NOMO-1 (cell line): Measurements from ENCODE around the gene YLPM1.

ENCODE experiments used
- DNase-seq, 2 experiments: peaks; one replicate each; lab custom pipeline; 2025; ENCODE audit not compliant: unreplicated experiment in 2 of 2; lab: John Stamatoyannopoulos, UW

YLPM1 gene

GRCh38 chr14:74792249-74793039, 29.3 kb downstream of the YLPM1 start:
- DNase-seq = no peak

- DNase-seq = no peak
Observed at GRCh38 chr14:74793506-74794155, 30.5 kb downstream of the YLPM1 start.

- no peak for DNase-seq
Observed at GRCh38 chr14:74794947-74795346, 31.8 kb downstream of the YLPM1 start.

GRCh38 chr14:74799765-74800164, 36.6 kb downstream of the YLPM1 start:
- DNase-seq = no peak

GRCh38 chr14:74800780-74801179, 37.7 kb downstream of the YLPM1 start:
- no peak for DNase-seq

GRCh38 chr14:74801396-74801795, 38.3 kb downstream of the YLPM1 start:
- DNase-seq = no peak

- DNase-seq = peak in 1 of 2 experiments; percentile 33
Observed at GRCh38 chr14:74804219-74804825, 41.2 kb downstream of the YLPM1 start.

- DNase-seq = no peak
Observed at GRCh38 chr14:74807853-74808545, 44.9 kb downstream of the YLPM1 start.

- no peak for DNase-seq
Observed at GRCh38 chr14:74816124-74816523, 53.0 kb downstream of the YLPM1 start.

- DNase-seq = no peak
Observed at GRCh38 chr14:74820288-74820687, 57.2 kb downstream of the YLPM1 start.

- DNase-seq = no peak
Observed at GRCh38 chr14:74821267-74821915, 58.3 kb downstream of the YLPM1 start.

- peak in 1 of 2 experiments; percentile 39 for DNase-seq
Observed at GRCh38 chr14:74824997-74825396, 61.9 kb downstream of the YLPM1 start.

GRCh38 chr14:74826574-74826973, 63.5 kb downstream of the YLPM1 start:
- DNase-seq = no peak

GRCh38 chr14:74829251-74829650, 66.1 kb downstream of the YLPM1 start:
- DNase-seq = peak in 1 of 2 experiments; percentile 52

- DNase-seq = no peak
Observed at GRCh38 chr14:74832849-74833248, 69.7 kb downstream of the YLPM1 start.

GRCh38 chr14:74834692-74835392, 71.7 kb downstream of the YLPM1 start:
- no peak for DNase-seq

GRCh38 chr14:74835645-74836250, 72.6 kb downstream of the YLPM1 start:
- no peak for DNase-seq

GRCh38 chr14:74836251-74836960, 73.3 kb downstream of the YLPM1 start:
- DNase-seq = no peak

- no peak for DNase-seq
Observed at GRCh38 chr14:74838166-74838565, 75.0 kb downstream of the YLPM1 start.
